Tibial artery (tissue), 4 donors: ENCODE results near the gene RGS14.
A peak's percentile ranks its signal among the peaks of the same experiment; 100 is the strongest.

ENCODE experiments used
- DNase-seq, 2 donors: peaks; one replicate each; pipeline ENCODE4 v3.0.0-alpha.2; 2019
- H3K27ac ChIP-seq, 2 donors: fragments of 200-600 bp; sonication (generic) in 1 of 2; 1 replicate in 1 of 2; 2 replicates in 1 of 2; pipeline ENCODE4 v1.5.1; 2018 to 2019; ENCODE audit warnings: mild to moderate bottlenecking in 1 of 2
- H3K27me3 ChIP-seq, 2 donors: fragments of 200-600 bp; sonication (generic) in 1 of 2; one replicate each; pipeline versions ENCODE4 v1.5.1 to v1.6.0; 2016 to 2019
- H3K36me3 ChIP-seq, 3 donors: fragments of 200-600 bp; sonication (generic) in 2 of 3; one replicate each; pipeline ENCODE4 v1.5.1; 2016 to 2019; ENCODE audit warnings: mild to moderate bottlenecking in 2 of 3
- H3K4me1 ChIP-seq, 4 donors: fragments of 200-600 bp; sonication (generic) in 2 of 4; 1 replicate in 3 of 4; 2 replicates in 1 of 4; pipeline ENCODE4 v1.5.1; 2016 to 2019
- H3K4me3 ChIP-seq, 2 donors: fragments of 200-600 bp; sonication (generic) in 1 of 2; 1 replicate in 1 of 2; 2 replicates in 1 of 2; pipeline ENCODE4 v1.5.1; 2018 to 2019; ENCODE audit warnings: mild to moderate bottlenecking in 2 of 2
- H3K9me3 ChIP-seq, 3 donors: fragments of 200-600 bp; sonication (generic) in 1 of 3; one replicate each; pipeline ENCODE4 v1.5.1; 2016 to 2019
- intact Hi-C: fragments of 100-400 bp; cut with DNase I; formaldehyde crosslinking; loops from one replicate; pipeline ENCODE4 v1.15.0; 2023; ENCODE audit warnings: low total_unique reads
- TF ChIP-seq, protein P1 (sequence below), 2 experiments: fragments of 200-600 bp in 1 of 2; fragments of 450-650 bp in 1 of 2; IDR thresholded peaks; one replicate each; pipeline ENCODE4 v1.5.1; 2017 to 2019; ENCODE audit warnings: antibody characterized with exemption in 2 of 2, mild to moderate bottlenecking in 1 of 2, moderate library complexity in 1 of 2

The RGS14 gene

DNA sequence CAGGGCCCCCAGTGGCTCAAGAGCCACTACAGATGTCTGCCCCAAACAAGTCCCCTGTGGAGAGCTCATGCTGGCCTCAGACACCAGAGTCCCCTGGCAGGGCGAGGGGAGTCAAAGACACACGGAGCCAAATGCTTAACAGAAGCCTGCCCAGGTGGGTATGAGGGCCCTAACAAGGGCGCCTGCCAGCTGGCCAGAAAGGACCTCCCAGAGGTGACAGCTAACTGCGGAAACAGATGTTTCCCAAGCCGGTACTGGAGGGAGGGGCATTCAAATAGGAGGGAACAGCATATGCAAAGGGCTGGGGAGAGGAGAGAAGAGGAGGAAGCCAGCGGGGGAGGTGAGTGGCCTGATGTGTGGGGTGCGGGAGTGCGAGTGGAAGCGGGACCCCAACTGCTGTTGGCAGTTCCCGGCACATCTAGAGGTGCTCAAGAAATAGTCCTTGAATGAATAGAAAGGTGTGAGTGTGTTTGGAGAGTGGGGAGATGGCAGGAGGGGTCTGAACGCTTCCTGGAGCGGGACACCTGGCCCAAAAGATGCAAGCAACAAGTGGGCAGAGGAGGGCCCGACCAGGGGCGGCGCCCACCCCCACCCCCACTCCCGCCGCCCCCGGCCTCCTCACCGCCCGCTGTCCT lies 46.9 kb upstream of the RGS14 start:
- no peaks in the 10 kb centered on the region for H3K9me3 ChIP-seq
- peaks cover 0 to 23% (median 20%) of the 10 kb centered on the region in 4 donors for H3K4me1 ChIP-seq
- H3K4me3 ChIP-seq = peak overlapping the region; percentile 53 to 74
- DNase-seq = peak in 1 of 2 donors; percentile 51
- no peak overlapping the region for H3K27ac ChIP-seq
- intact Hi-C loops = no loop called here
- H3K36me3 ChIP-seq = peaks cover 0 to 23% (median 16%) of the 10 kb centered on the region in 3 donors
- TF ChIP-seq, protein P1, sequence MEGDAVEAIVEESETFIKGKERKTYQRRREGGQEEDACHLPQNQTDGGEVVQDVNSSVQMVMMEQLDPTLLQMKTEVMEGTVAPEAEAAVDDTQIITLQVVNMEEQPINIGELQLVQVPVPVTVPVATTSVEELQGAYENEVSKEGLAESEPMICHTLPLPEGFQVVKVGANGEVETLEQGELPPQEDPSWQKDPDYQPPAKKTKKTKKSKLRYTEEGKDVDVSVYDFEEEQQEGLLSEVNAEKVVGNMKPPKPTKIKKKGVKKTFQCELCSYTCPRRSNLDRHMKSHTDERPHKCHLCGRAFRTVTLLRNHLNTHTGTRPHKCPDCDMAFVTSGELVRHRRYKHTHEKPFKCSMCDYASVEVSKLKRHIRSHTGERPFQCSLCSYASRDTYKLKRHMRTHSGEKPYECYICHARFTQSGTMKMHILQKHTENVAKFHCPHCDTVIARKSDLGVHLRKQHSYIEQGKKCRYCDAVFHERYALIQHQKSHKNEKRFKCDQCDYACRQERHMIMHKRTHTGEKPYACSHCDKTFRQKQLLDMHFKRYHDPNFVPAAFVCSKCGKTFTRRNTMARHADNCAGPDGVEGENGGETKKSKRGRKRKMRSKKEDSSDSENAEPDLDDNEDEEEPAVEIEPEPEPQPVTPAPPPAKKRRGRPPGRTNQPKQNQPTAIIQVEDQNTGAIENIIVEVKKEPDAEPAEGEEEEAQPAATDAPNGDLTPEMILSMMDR (IDR thresholded peaks at IDR 0.05) = no peak
- no peaks in the 10 kb centered on the region for H3K27me3 ChIP-seq

DNA sequence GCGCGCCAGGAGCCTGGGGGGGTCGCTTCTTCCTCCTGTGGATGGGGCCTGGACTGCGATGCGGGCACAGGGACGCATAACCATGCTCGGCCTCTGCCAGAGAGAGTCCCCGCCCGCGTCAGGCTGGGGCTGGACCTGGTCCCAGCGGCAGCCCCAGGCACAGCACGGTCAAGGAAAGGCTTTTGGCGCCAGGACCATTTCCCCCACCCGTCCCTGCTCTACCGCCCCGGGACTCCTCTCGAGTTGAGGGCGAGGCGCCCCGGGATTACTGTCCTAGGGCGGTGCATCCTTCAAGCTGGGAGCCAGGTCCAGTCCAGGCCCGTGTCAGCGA lies 46.4 kb upstream of the RGS14 start:
- peak in 1 of 2 donors; percentile 69 for DNase-seq
- intact Hi-C loops = no loop called here
- peaks cover 0 to 19% (median 12%) of the 10 kb centered on the region in 3 donors for H3K36me3 ChIP-seq
- H3K9me3 ChIP-seq = no peaks in the 10 kb centered on the region
- no peaks in the 10 kb centered on the region for H3K27me3 ChIP-seq
- TF ChIP-seq, protein P1 (IDR thresholded peaks at IDR 0.05) = no peak
- H3K27ac ChIP-seq = no peak overlapping the region
- H3K4me1 ChIP-seq = peaks cover 0 to 23% (median 20%) of the 10 kb centered on the region in 4 donors
- H3K4me3 ChIP-seq = peak overlapping the region; percentile 53 to 74

DNA sequence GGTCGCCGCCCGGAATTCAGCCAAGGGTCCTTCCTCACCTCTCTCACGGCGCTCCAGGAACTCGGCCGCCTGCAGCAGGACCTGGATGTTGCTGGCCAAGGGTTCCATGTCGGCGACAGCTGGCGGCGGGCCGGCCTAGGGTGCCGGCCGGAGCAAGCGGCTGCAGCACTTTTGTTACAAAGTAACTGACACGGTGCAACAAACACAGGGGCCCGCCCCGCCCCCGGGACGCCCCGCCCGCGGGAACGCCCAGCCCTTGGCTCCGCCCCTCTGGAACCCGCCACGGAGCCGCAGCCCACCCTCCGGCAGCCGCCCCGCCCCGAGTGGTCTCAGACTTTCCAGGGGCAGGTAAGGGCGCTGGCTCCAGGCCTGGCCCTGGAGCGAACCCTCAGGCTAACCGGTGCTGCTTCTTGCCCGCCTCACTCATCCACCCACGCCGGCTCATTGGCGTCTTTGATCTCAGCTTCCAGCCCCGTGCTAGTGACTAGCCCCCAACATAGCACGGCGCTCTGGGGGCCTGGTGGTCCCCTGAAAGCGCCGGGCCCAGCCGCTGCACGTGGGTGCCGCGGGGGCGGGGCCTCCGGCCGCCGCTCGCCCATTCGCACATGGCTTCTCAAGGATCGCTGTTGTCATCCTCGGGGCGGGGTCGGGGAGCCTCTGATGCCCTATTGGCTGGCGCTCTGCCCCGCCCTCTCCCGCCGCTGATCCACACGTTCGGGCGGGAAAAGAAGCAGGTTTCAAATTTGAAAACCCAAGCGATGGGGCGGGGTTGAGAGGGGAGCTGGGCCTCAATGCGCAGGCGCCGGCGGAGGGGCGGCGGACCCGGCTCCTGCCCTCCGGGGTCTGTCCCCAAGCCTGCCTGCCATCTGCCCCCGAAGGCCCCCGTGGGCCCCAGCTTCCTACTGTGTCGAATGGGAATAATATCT lies 45.7 kb upstream of the RGS14 start, which contains the start of gene MXD3:
Gene MXD3 (minus strand): TSS at position 176 of the 926 bp plus-strand sequence. CDS start 68 bp downstream, at position 108.
- Histone ChIP-seq H3K27ac (no peak within 1 kb of the TSS), H3K4me1 (peaks cover 0 to 23% (median 20%) of the 10 kb centered on the region in 4 donors), H3K36me3 (peaks cover 0 to 12% (median 9%) of the 10 kb centered on the region in 3 donors), H3K9me3 (no peaks in the 10 kb centered on the region), H3K4me3 (peak within 1 kb of the TSS; percentile 53 to 74), H3K27me3 (no peaks in the 10 kb centered on the region)
- TF ChIP-seq, protein P1 (IDR thresholded peaks at IDR 0.05) = no peak
- intact Hi-C loops = no loop called here
- DNase-seq = peak; percentile 98

DNA sequence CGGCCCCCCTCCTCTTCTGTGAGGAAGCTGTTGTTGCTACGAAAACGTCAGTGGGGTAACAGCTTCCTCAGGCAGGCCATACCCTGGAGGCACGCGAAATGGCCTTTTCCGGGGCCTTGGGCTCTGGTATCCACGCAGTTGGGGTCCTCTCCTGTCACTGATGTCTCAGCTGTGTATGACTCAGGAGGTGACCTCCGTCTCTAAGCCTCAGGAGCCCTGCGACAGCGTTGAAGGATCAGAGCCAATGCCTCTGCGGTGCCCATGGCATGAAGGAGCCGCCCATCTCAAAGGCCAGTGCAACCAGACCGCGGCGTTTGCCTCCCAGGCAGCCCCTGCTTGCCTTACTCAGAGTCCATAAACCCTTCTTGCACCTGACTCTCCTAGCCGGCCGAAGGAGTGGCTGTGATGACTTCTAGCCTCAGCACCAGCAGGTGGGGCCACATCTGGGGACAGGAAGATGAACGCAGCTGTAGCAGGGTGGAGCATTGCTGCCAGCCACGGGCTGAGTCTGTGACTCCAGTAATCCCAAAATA lies 45.0 kb upstream of the RGS14 start:
- H3K9me3 ChIP-seq = no peaks in the 10 kb centered on the region
- TF ChIP-seq, protein P1 (IDR thresholded peaks at IDR 0.05) = no peak
- DNase-seq = peak in 1 of 2 donors; percentile 62
- peak overlapping the region in 1 of 2 donors; percentile 74 for H3K4me3 ChIP-seq
- no peak overlapping the region for H3K27ac ChIP-seq
- H3K36me3 ChIP-seq = peaks cover 0 to 7% (median 5%) of the 10 kb centered on the region in 3 donors
- no peaks in the 10 kb centered on the region for H3K27me3 ChIP-seq
- intact Hi-C loops = no loop called here
- H3K4me1 ChIP-seq = peaks cover 0 to 23% (median 20%) of the 10 kb centered on the region in 4 donors

DNA sequence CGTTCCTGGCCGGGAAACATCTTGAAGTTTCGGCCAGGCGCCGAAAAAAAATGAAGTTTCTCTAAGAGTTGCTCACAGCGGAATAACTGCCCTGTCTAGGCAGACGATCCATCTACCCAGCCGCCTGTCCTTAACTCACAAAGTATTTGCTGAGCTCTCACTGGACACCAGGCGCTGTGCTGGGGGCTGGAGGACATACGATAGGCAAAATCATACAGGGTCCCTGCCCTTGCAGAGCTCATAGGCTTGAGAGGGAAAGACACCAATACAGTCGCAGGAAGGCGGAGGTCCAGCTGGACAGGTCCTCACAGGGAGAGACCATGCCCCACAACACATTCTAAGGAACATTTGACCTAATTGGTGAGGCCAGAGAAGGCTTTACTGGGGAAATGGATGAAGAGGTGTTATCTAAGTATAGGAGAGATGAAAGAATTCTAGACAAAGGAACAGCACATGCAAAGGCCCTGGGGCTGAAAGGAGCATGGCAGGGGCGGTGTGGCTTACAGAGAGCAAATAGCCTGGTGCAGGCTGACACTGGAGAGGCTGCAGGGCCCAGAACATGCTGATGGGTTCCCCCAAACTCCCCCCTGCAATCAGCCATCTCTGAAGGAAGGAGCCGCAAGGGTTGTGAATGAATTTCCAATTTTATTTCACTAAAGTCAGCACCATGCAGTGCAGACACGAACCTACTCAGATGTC lies 44.0 kb upstream of the RGS14 start:
- intact Hi-C loops = no loop called here

More for the DNA sequence above, 44.0 kb upstream of the RGS14 start:
- H3K4me3 ChIP-seq = no peak overlapping the region
- H3K9me3 ChIP-seq = no peaks in the 10 kb centered on the region
- no peak overlapping the region for H3K27ac ChIP-seq
- TF ChIP-seq, protein P1 (IDR thresholded peaks at IDR 0.05) = no peak
- no peak for DNase-seq
- H3K36me3 ChIP-seq = peaks cover 0 to 7% (median 0%) of the 10 kb centered on the region in 3 donors
- H3K4me1 ChIP-seq = peaks cover 0 to 23% (median 20%) of the 10 kb centered on the region in 4 donors
- no peaks in the 10 kb centered on the region for H3K27me3 ChIP-seq
